Right ventricle myocardium inferior (tissue), 1 donor: Measurements from ENCODE around the gene CAMTA1. TPM values are rescaled to one million over a fixed set of nuclear protein-coding genes. Genes with fewer than 3 reads are reported as not detected.

Experiments
- ATAC-seq: fragments of 200-7000 bp; cut with Tn5 transposase; one replicate; pipeline ENCODE4 v1.9.1; 2020; ENCODE audit warnings: mild to moderate bottlenecking, moderate library complexity
- DNase-seq: peaks from one replicate; pipeline ENCODE4 v3.0.0; 2021; ENCODE audit errors: missing footprints
- intact Hi-C: fragments of 100-400 bp; cut with DNase I; formaldehyde crosslinking; loops from one replicate; pipeline ENCODE4 v1.11.0; 2022
- total RNA-seq: library from RNA; stranded (reverse); fragmentation: NEBNext Ultra II Directional; extraction: Animal tissue kit (Norgen Biotek cat#: 25700); gene quantifications from one replicate; pipeline ENCODE4 v1.2.1, GENCODE V29; 2021
- donor health status: DM: no; HTN: yes; CAD: no; lungs with severe emphysema.

The CAMTA1 gene
- total RNA-seq, 1 donor from 2014 or later, result 159 TPM

DNA sequence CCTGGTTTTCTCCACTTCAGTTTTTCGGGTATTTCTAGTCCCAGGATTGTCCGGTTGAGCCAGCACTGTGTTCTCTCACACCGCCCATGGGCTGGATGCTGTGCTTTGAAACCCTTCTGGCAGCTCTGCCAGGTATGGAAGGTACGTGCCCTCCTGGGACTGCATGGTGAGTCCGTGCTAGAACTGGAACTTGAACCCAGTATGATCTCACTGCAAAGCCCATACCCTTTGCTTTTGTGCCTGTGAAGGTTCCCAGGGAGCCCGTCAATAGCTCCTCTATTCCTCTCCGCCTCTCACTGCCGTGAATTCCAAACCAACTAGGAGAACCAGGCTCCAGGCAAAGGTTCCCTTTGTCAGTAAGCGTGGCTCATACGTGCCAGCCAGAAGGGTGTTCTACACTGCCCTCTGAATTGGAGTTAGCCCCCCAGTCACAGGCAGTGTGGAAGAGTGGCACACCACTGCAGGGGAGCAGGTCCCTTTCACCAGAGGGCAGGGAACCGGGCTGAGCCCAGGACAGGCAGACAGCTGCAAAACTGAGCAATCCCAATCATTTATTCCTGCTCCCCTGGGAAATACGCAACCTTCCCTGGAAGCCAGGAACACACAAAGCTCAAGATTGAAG, 310.2 kb downstream of the CAMTA1 start:
- intact Hi-C loops, result no loop called here
- DNase-seq, result no peak
- no peak for ATAC-seq

DNA sequence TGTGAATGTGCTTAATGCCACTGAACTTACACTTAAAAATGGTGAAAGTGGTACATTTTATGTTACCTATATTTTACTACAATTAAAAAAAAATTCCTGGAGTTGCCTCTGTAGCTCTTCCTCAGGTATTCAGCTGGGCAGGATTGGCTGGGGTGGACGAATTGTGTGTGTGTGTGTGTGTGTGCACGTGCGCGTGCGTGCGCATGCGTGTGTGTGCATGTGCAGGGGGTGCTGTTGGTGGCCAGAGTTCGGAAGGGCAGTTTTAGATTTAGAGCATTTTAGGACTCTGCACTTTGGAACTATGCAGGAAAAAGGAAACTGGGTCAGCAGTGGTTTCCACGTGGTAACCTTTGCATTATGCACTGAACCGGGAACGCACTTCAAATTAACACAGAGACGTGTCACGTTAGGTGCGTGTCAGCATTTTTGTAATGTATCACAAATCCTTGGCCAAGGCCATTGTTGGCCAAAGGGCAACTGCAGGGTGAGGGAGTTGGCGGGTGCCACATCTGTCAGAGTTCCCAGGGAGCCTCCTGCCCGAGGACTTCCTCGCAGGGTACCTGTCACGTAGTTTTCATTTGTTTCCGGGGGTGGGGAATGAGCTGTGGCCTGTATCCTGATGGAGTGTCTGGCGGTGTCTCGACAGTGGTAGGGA, 312.8 kb downstream of the CAMTA1 start:
- ATAC-seq, result no peak
- no peak for DNase-seq
- intact Hi-C loops, result no loop called here

DNA sequence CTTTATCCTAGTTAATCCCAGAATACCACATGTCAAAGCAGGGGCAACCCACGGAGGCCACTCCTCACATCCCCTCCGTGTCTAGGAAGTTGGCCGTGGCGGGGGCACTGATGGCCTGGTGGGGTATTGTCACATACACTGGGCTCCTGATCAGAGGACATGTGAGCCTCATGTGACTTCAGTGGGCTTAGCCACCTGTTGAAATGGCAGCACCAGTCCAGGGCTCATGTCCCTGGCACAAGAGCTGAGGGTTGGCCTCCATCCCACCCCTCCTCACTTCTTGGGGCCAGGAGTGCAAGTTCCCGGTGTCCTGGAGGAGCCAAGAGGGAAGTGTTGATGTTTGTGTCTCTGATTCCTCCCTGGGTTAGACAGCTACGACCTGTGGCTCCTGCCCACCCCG, 313.4 kb downstream of the CAMTA1 start:
- ATAC-seq (no peak), DNase-seq (no peak)
- intact Hi-C loops, result no loop called here

DNA sequence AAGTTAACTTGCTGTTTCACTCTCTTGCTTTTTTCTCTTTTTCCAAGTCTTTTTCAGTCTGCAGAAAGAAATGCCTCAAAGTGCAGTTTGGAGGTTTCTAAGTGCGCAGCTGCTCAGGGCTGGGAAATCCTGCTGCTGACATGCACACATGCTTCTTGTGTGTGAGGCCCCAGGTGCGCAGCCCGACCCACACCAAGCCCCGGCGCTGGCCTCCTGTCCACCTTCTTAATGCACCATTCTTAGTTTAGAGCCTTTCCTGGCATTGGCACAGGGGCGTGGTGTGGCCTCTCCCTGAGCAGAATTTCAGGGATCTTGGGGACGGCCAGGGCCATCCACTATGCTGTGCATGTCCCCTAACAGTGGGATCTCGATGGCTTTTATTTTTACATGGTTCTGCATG, 315.2 kb downstream of the CAMTA1 start:
- DNase-seq (no peak), ATAC-seq (no peak)
- intact Hi-C loops, result no loop called here

DNA sequence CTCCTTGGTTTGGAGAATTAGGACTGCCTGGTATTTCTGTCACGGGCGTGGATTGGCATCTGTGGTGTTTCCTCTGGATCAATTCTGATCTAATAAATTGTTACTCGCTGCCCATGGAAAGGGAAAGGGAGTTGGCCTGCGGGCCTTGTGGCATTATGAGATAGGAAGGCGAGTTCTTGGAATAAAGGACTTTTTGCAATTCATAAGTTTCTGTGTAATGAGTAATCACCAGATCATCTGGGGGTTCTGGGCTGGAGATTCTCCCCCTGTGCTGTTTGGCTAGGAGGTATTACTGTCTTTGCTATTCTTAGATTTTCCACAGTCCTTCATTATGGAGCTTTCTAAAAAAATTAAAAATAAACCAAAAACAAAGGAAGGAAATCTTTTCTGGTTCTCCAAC, 315.9 kb downstream of the CAMTA1 start:
- no peak for ATAC-seq
- intact Hi-C loops, result no loop called here
- DNase-seq, result no peak

DNA sequence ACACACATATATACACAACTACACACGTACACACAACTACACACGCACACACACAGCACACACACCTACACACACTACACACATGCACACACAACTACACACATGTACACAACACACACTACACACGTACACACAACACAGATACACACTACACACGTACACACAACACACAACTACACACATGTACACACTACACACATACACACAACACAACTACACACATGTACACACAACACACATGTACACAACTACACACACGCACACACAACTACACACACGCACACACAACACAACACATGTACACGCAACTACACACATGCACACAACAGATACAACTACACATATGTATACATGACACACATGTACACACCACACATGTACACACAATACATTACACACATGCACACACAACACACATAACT, 318.1 kb downstream of the CAMTA1 start:
- DNase-seq (no peak), ATAC-seq (no peak)
- intact Hi-C loops, result no loop called here

DNA sequence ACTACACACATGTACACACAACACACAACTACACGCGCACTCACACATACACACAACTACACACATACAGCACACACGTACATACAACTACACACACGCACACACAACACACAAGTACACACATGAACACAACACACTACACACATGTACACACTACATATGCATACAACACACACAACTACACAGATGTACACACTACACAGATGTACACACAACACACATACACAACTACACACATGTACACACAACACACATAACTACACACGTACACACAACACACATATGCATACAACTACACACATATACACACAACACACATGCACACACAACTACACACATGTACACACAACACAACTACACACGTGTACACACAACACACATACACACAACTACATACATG, 318.6 kb downstream of the CAMTA1 start:
- no peak for ATAC-seq
- intact Hi-C loops, result no loop called here
- DNase-seq, result no peak

DNA sequence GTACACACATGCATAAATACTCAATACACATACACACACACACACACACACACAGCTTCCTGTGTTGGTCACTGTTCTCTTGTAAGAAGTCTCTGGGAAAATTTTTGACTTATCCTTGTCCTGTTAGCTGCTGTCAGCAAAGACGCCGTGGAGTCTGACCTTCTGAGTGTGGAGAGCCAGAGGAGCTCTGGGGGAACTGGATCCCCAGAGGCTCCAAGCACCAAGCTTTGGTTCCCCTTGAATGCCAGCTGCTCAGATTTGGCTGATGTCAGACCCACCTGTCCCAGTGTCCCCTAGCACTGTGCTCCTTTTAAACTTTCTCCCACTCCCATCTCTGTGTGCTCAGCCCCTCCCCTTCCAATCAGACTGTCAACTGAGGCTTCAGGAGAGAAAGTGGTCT, 319.1 kb downstream of the CAMTA1 start:
- DNase-seq (no peak), ATAC-seq (no peak)
- intact Hi-C loops, result no loop called here

DNA sequence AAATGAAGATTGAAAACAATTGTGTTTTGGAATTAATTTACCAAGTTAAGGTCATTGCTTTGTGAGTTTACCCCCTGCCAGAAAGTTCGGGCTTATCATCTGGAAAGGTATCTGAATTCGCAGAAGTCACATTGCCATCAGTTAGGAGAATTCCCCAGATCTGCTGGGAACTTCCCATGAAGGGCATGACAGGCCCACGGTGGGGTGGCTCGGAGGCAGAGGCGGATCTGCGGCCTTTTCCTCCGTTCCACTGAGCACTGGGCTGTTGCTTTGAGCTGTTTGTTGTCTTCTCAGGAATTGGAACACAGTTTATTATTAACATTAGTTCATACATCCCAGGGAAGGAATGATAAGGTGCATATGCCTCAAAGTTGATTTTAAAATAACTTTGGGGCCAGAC, 320.0 kb downstream of the CAMTA1 start:
- ATAC-seq (no peak), DNase-seq (no peak)
- intact Hi-C loops, result no loop called here

DNA sequence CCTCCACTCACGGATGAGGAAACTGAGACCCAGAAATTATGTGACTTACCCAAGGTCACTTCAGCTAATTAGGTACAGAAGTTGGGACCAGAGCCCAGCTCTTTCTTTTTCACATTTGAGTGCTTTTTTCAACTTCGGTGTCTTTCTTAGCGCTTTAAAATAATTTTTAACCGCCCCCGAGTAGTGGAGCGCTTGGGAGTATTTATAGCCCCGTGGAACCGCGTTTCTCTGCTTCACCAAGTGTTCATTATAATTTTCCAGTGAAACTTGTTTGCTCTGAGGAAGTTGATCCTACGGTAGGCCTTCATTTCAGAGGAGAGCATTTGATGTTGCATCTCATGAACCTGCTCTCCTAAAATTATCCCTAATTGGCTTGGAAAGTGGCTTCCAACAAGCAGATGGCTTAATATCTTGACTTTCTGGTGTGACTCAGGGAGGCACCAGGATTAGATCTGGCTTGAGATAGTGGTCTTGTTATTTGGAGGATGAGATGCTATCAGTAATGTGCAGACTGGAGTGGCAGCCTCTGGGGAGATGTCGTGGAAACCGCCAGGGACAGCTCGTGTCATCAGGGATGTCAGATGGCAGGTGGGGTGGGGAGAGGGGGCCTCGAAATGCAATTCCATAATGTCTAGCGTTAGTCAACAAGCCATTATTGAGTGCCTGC, 321.3 kb downstream of the CAMTA1 start:
- ATAC-seq (no peak), DNase-seq (no peak)
- intact Hi-C loops, result no loop called here

DNA sequence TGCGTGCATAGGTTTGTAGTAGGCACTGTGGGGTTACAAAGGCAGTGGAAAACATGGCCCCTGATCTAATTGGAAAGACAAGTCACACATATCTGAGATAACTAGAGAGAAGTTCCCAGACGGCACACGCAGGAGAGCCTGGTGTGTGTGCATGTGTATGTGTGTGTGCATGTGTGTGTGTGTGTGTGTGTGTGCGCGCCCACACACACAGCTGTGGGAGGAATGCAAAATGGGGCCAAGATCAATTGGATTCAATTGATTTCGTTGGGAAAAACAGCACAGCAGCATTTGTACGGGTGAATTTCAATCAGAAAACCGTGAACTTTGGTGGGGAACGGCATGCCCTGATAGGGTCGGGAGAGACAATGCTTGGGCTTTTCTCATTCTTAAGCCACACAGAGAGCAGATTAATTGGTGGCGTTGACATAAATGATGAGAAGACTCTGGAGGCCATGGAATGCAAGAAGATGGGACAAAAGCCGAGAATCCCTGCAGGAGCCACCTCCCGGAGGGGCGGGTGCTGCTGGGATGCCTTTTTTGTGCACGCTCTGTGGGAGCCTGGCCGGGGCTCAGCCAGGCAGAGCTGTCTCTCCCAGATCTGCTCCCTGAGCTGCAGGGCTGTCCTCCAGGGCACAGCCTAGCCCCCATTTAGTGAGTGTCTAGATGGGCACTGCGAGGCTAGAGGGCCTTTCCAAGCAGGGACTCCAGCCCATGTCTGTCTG, 322.0 kb downstream of the CAMTA1 start:
- intact Hi-C loops, result no loop called here
- ATAC-seq, result no peak
- DNase-seq, result no peak

DNA sequence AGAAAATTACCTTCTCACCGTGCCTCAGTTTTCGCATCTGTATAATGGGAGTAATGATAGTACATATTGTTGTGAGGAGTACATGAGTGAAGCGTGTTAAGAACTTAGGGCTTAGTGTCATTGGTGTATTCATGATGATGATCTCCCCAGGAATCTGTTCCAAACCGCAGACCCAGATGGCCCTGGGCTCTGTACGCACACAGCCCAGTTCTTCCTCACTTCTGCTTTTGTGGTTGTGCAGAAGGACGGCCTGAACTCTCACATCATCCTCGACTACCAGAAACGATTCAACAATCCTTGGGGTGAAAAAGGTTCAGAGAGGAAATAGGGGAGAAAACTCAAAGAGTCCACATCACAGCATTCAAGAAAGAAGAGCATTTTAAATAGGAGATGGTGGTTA, 323.0 kb downstream of the CAMTA1 start:
- intact Hi-C loops, result no loop called here
- ATAC-seq, result no peak
- no peak for DNase-seq

DNA sequence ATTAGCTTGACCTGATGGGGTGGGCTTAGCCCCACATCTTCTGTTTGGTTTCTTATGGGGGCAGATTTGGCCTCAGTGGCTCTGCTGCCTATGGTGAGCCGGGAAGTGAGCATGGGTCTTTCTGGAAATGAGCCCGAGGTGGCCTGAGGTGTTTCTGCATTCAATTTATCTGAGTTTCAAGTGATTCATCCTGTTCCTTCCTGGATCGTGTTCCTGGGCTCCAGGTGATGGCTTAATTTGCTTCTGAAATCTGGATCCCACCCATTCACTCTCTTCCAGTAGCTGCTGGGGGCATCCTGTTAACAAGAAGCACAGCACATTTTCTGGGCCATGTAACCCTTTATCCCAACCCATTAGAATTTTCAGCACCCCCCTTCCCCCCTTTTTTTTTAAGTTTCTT, 324.6 kb downstream of the CAMTA1 start:
- DNase-seq (no peak), ATAC-seq (no peak)
- intact Hi-C loops, result no loop called here

DNA sequence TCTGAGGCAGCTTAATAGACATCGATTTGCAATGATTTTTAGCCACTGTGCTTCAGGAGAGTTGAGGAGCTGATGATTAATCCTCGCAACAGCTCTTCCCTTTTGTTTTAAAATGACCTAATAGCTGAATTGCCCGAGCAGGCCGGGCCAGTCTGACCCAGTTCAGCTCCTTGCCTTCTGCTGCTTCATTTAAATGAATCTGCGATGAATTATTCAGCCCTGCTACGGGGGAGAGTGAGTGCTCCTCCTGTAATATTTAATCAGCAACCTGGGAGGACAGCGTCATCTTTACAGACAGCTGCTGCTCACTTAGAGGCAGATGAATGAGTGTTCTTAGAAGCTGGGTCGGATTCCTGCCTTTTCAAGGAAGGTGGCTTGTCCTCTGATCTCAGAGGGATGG, 325.1 kb downstream of the CAMTA1 start:
- ATAC-seq (no peak), DNase-seq (no peak)
- intact Hi-C loops, result no loop called here

DNA sequence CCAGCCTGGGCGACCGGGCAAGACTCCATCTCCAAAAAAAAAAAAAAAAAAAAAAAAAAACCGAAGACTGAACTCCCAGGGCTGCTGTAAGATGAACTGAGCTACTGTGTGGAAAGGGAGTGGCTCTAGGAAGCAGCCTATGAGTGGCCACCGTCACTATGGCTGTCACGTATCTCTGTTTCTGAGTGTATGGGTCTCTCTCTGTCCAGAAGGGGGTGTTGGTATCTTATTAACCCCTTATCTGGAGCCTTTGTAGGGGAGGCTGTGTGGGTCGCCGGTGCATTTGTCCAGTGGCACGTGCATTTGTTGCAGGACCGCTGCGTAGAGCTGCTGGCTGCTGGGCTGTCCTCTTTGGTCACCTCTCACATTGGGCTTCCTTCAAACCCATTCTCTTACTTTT, 326.6 kb downstream of the CAMTA1 start:
- ATAC-seq (no peak), DNase-seq (no peak)
- intact Hi-C loops, result no loop called here

DNA sequence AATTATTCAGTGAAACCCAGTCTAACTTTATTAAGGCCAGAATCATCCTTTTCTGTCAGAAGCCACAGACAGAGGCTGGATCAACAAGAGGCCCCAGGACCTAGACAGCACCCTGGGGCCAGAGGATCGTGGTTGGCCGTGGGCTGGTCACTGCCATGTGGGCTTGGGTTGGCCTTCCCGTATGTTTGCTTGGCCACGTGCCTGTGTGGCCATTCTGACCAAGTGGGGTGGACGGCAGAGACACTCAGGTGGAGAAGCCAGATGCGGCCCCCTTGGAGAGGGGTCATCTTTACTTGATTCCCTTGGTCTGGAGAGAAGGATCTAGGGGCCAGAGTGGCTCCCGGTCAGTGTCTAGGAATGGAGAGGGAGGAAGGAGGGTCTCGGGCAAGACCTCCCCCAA, 327.9 kb downstream of the CAMTA1 start:
- ATAC-seq (no peak), DNase-seq (no peak)
- intact Hi-C loops, result no loop called here

DNA sequence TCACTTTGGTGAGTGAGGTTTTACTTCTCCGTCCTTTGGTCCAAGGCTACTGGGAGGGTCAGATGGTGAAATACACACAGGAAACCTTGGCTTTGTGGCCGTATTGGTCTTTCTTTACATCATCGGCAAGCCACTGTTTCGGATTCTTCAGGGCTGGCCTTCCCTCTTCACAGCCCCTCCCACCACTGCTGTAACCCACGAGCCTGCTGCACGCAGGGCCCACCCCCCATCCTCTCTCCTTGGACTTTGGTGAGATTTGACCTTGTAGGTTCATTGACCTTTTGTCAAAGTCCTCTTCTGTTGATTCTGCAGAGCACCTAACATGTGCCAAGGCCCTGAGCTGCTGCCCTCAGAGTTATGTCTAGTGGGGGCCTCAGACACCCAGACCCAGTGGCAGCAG, 328.6 kb downstream of the CAMTA1 start:
- intact Hi-C loops, result no loop called here
- ATAC-seq, result no peak
- DNase-seq, result no peak

DNA sequence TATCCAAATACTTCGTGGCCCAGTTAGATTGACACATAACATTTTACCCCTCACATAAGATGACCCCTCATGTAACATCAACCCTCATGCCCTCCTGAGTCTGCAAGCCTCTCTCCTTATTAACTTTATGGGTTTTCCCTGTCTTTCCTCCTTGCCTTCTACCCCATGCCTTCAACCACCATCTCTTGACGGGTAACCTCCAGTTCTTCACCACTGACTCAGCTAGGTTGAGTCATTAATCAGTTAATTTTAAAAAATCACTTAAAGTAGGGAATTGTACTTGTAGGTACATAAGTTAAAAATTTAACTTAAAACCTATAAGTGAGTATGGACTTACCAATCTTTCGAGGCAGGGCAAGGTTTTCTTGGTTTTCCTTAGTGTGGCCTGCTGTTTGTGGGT, 330.7 kb downstream of the CAMTA1 start:
- intact Hi-C loops, result no loop called here
- ATAC-seq (no peak), DNase-seq (no peak)

DNA sequence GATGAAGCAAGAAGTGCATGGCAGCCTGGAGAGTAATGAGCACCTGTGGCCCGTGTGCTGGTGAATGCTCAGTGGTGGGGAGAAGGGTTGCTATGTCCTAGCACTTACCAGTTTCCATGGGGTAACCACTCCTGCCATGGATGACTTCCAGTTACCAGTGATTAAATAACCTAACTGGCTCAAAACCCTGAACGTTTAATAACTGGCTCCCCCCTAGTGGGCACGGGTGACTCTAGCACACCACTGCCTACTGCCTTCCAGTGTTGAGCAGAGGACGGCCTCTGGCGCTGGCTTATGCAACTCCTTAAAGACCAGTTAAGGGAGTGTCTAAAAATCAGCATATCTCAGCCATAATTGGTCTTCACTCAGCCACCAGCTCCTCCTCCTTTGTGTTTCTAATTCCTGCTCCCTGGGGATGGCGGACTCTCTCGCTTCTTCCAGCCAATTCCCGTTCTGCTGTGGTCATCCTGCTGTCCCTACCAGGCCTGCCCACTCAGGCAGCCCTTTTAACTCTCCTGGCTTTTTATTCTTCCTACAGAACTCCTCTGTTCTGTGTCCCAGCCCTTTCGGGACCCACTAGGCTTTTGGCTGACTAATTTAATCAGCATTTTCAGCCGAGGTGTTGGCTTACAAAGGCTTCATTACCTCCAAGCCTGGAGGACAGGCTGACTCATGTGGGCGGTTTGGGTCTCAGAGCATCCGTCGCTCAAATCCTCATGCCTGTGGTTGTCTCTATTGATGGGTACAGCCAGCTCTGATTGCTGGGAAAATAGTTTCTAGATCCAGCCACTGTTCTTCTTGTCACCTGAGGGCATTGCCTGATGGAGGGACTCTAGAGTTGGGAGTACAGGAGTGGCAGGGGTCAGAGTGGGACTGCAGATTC, 332.4 kb downstream of the CAMTA1 start:
- intact Hi-C loops, result no loop called here
- ATAC-seq, result peak; percentile 46
- no peak for DNase-seq
